ENCODE measurements around the gene KCND3.
"Not testable (repeated sequence)": the region's sequence is repeated elsewhere in the genome, so short reads cannot be mapped to it uniquely, and the experiment has no call there.

KCND3 gene

DNA sequence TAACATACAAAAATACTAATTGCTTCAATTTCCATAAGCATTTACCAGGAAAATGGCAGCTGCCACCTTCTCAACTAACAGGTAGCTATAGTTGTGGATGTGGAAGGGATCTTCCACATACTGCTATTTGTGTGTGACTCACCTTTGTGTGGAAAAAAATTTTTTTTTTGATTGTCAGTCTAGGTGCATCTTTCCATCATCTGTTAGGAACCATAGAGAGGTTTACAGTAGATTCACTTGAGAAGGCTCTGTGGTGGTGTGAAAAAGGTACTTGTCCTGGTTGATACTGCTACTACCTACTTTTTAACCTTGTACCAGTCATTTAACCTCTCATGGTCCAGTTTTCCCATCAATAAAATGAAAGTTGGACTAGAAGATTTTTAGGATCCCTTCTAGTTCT is 220.8 kb downstream of the KCND3 start:
- no peak for DNase-seq

DNA sequence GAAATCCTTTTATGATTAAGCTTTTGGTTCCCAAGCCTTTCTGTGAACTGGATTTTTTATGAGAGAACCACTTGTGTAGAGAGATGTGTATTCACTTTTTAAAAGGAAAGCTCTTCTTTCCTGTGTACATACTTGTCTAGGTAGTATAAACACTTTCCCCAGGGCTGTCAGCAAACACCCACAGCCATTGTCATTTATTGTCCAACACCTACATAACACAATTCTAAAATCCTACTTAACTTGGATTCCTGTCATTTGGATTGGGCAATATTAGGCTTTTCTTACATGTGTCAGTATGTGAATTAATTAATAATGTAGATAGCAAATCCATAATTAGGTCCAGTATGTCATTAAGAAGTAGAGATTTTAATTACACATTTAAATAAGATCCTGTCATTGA is 221.4 kb downstream of the KCND3 start:
- DNase-seq = no peak

DNA sequence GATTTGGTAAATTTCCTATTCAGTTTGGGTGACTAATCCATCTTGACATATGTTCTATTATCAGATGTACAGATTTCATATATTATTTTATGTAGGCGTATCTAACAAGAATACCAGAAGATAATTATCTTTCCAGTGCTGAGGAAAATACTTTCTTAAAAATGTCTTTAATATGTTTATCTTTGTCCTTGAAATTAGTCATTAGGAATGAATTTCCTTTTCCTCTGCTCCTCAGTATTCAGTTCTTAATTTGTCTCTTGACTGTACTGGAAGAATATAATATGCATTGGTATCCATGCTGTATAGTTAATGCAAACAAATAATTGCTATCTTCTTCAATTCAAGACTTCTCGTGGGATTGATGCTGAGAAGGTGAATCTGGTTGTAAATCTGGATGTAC is 227.1 kb downstream of the KCND3 start:
- DNase-seq = no peak

DNA sequence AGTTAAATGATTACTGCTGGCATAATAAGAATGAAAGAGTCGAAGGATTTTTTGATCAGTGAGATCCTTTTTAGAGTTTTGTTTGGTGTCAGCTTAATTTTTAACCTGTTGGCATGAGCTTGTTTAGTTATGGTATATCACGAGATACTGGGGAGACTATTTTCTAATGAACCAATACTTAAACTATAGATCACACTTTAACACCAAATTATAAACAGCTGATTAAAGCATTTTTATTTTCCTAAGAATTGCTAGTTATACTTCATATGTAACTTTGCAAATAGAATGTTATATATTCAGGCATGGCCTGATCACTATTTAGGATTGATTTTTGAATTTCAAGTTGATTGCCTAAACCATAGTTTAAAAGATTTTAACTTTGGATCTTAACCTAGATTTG is 227.8 kb downstream of the KCND3 start:
- no peak for DNase-seq

DNA sequence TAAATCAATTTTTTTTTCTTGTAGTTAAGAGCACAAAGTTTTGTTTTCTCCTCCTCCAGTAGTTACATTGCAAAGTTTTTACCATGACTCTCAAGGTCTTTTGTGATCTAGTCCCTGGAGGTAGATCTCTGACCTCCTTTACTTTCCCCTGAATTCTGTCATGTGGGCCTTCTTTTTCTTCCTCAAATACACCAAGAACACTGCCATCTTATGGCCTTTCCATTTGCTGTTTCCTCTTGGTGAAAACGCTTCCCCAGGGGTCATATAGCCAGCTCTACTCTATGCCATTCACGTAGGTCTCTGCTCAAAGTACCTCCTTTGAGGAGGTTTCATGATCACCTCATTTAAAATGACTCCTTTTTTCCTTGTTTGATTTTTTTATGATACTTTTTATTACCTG is 231.1 kb downstream of the KCND3 start:
- no peak for DNase-seq

DNA sequence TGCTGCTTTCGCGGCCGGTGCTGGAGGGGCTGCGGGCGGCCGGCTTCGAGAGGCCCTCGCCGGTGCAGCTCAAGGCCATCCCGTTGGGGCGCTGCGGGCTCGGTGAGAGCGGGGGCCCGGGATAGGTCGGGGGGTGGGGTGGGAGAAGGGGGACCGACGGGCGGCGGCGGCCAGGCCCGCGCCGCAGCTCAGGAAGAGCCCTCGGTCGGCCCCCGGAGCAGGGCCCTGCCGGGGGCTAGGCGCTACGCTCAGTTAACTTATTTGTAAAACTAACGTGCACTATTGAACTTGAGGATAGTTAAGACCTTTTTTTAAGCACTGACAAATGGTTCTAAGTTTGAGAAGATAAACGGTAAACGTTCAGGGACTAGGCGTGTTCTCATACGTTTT is 233.3 kb downstream of the KCND3 start:
- no peak for DNase-seq

DNA sequence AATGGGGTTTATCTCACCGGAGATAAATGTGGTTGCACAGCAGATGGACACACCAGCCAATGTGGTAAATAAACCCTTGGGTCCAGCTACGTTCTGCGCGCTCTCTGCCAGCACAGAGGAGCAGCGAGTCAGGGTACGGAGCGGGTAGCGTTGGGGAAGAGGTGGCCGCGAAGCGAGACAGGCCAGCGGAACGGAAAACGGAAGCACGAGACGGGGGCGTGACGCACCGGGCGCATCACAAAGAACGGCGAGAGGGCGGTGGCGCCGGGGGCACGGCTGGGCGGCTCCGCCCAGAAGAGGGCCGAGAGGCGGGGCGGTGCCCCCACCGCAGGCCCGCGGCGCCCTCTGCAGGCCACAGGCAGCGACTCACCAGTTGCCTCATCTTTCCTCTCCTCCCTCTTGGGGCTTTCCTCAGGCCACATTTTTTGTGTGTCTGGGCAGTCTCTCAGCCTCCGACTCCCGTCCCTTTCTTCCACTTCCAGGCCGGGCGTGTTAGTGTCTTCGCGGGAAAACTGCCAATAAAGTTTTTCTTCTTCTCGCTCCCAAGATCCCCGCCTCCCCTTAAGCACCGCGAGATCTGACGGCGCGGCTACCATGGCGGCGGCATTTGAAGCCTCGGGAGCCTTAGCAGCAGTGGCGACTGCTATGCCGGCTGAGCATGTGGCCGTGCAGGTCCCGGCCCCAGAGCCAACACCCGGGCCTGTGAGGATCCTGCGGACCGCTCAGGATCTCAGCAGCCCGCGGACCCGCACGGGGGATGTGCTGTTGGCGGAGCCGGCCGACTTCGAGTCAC is 233.9 kb downstream of the KCND3 start, which contains the start of gene DDX20:
Gene DDX20 (plus strand): TSS at position 571 of the 793 bp plus-strand sequence. CDS start 24 bp downstream, at position 595.
- peak; percentile 99 for DNase-seq

DNA sequence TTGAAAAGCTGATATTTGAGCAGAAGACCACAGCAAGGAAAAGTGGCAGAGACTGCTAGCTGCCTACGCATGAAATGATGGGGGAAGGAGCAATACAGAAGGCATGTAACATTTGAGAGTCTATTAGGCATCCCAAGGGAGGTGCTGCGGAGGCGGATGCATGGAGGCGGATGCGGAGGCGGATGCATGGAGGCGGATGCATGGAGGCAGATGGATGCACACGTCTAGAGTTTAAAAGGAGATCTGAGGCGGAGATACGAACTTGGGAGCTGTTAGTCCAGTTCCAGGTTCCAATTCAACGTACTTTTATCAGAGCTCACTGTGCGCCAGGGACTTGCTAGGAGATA is 234.5 kb downstream of the KCND3 start:
- DNase-seq = peak; percentile 80

DNA sequence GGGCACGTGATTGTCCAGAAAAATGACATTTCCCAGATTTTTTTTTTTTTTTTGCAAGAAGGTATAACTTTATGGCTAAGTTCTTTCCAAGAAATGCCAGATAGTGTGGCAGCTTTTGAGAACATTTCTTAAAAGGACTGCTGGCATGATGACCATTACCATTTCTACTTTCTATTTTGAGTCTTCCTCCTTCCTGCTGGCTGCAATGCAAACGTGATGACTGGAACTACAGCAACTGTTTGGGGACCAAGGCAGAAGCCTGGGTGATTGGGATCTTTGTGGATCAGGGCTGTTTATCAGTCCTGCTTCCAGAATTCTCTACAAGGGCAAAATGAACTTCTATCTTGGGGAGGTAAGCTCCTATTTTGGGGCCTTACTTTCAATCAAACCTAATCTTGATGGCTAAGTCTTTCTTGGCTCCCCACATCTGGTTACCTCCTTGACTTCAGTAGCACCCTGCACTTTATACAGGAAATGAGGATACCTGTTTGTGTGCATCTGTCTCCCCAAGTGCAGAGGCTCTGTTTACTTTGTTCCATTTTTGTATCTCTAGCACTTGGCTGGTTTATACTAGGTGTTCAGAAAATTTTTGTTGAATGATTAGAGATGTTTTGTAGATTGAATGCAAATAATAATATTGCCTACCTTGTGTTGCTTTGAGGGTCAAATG is 237.4 kb downstream of the KCND3 start:
- no peak for DNase-seq

DNA sequence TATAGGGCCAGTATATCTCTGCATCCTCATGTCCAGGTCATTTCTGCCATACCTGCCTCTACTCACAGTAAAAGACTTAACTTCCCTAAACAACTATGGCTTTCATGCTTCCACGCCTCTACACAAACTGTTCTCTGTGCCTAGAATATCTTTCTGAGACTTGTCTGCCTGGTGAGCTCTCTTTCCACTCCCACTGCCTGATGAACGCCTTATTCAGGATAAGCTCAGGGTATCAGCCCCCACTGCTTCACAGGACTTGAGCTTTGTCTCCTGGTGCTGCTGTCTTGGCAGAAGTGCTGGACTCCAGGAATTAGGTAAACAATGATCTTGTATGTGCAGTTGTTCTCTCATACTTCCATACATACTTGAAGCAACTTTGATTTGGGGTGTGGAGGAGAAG is 238.6 kb downstream of the KCND3 start:
- no peak for DNase-seq

DNA sequence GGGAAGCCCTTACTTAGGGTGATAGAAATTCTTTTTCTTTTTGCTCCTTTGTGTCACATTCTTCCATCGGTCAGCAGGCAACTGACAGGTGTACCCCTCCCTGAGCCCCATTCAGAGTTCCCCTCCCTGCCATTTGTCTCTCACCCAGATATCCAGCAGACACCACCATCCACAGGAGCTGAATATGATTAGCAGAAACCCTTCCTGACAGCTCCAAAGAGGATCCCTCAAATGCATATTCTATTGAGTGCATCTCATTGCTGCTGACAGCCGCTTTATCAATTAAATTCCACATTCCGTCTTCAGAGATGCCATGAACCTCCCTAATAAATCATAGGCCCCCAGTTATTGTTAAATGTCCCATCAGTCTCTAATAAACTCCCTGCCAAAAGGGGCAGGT is 239.8 kb downstream of the KCND3 start:
- no peak for DNase-seq

DNA sequence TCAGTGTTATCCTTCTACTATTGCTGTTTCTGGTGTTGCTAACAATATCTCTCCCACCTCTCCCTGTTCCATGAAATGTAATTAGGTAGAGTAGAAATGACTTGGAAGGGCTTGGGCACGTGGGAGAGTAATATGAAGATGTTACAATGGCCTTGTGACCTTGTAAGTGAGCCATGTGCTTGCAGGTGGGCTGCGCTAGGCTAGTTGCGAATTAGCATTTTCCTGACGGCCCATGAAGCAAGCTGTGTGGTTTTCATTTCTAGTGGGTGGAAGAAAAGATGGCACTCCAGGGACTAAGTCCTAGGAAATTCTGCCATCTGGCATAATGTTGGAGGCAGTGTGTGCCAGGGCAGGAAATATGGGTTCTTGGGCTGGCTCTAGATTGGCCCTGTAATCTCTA is 241.5 kb downstream of the KCND3 start:
- no peak for DNase-seq

DNA sequence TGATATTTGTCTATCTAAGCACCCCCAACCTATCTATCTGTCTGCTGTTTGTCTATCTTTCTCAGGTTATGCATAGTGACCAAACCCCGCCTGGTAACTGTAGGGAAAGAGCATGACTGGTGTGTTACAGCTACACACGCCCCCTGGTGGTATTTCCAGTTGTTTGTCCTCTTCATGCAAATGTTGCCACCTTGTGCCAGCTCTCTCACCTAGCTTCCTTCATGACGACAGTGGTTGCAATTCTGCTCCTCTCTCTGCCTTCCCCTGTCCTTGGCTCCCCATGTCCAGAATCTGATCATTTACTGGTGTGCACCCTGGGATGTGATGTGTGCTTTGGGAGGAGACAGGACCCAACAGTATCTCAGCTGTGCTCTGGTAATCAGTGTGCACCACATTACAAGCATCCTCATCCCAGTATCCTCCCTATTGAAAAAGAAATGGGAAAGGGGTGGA is 242.2 kb downstream of the KCND3 start:
- peak; percentile 76 for DNase-seq

DNA sequence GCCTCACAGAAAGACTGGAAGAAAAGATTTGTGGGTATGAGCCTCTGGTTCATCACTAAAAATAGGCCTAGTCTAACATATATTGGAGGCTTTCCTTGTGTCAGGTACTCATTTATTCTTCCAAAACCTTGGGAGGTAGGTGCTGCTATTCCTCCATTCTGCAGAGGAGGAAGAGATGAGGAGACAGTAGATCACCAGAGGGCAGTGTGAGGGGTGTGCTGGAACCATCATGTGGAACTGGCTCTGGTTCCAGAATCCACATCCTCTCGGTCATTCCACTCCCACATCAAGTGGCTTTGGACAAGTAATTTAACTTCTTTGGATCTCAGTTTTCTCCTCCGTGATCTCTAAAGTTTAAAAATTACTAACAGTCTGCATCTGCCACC is 242.9 kb downstream of the KCND3 start:
- DNase-seq = no peak

DNA sequence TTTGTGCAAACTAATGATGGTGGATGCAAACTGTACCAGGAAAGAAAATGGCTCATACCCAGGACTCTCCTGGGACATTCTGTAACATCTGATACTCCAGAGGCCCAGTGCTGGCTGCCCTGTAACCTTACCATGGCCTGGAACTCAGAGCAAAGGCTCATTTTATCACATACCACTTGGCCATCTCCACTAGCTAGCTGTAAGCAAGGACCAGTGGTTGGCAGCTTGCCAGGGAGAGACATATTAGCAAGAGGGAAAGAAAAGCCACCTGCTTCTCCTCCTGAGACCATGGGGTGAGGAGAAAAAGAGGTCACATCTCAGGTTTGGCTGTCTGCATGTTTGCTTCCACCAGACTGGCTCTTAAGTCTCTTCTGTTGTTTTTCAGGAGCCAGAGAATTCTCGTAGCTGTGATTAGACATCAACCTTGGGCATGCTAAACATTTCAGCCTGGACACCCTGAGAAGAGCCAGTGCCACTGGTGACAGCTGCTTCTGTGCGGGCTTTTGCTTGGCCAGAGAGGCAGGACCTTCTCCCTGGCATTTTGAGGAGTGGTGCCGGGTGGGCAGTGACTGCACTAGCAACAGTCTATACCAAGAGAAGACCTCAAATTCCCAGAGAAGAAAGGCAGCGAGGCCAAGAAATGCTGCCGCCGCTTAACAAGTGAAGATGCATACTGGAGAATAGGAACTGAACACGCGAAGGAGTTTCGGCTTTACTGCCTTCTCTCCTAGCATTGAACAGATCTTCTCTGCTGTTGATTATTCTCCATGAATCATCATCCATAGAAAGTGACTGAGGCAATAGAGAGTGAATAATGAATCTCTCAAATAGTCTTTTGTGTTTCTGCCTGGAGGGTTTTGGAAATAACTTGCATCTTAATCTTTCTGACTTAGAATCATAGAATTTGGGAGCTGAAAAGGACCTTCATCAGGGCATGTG is 243.5 kb downstream of the KCND3 start:
- no peak for DNase-seq

DNA sequence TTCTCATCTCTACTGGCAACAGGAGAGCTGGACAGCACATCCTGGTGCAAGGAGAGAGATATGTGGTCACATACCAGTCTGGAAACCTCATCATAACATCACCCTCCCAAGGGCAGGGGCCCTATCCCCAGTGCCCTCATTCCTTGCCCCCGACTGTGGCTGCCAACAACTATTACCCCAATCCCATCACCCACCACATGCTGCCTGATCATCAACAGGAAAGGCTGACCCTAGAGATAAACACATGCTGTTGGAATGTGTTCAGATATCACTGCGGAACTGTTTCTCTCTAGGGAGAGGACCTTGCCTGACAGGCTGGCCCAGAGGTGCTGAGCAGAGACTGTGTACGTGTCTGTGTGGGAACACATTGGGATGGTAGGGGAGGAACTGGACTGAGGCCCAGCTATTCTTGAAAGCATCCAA is 245.8 kb downstream of the KCND3 start:
- peak; percentile 92 for DNase-seq

DNA sequence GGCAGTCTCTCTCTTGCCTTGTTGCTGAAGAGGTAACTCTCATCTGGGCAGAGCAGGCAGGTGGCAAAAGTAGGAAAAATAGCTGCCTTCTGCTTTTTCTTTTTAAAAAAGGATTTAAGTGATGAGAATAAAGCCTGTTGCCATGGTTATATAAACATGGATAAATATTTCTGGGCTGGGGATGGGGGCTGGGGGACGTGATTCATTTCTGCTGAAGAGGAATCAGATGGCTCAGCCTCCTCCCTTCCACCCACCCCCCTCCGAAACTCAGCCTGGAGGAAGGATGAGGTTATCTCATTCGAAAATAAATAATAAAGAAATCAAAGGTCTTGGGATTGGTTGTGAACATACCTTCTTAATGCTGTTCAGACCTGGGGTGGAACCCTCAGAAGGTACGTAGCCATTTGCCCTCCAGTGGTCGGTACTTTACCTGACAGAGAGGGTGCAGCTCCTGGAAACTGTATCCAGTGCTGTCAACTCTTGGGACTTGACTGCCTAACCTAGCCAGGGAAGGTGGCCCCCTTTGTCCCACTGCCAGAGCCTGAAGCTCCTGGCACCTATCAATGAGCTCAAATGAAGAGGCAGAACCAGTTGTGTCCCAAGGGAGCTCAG is 246.4 kb downstream of the KCND3 start:
- peak; percentile 80 for DNase-seq

DNA sequence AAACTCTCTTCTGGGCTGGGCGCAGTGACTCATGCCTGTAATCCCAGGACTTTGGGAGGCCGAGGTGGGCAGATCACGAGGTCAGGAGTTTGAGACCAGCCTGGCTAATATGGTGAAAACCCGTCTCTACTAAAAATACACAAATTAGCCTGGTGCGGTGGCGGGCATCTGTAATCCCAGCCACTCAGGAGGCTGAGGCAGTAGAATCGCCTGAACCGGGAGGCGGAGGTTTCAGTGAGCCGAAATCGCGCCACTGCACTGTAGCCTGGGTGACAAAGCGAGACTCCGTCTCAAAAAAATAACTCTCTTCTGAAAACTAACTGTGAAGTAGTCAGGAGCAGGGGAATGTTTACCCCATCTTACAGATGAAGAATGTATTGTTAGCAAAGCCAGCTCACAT is 247.2 kb downstream of the KCND3 start:
- DNase-seq = not testable (repeated sequence)

DNA sequence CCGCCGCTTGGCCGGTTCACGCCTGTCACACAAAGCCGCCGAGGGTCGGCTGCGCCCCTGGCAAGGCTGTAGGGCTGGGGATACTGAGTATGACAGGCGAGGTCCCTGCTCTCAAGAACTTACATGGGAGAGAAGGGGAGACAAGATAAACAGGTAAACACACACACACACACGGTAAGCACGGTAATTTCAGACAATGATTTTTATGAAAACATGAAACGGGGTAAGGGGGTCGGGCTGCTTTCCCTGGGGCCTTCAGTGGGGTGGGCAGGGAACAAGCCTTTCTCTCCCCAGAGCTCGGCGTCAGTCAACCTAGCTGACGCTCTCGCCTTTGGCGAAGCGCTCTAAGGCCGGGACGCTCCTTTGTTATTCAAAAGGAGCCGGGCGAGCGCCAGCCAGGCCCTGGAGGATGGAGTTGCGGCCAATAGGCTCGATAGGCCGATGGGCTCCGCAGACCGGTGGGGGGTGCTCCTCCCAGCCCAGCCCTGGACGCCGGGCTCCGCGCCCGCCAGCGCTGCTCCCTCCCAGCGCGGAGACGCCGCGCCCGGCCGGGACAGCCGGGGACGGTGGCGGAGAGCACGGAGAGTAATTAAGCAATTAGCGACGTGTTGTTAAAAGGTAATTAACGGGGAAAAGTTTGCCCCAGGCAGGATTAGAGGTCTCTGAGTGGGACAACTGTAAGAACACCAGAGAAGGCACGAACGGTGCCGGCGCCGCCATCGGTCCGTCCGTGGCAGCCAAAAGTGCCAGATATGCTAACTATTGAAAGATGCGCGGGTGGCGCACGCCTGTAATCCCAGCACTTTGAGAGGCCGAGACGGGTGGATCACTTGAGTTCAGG is 249.3 kb downstream of the KCND3 start:
- DNase-seq = peak; percentile 79

DNA sequence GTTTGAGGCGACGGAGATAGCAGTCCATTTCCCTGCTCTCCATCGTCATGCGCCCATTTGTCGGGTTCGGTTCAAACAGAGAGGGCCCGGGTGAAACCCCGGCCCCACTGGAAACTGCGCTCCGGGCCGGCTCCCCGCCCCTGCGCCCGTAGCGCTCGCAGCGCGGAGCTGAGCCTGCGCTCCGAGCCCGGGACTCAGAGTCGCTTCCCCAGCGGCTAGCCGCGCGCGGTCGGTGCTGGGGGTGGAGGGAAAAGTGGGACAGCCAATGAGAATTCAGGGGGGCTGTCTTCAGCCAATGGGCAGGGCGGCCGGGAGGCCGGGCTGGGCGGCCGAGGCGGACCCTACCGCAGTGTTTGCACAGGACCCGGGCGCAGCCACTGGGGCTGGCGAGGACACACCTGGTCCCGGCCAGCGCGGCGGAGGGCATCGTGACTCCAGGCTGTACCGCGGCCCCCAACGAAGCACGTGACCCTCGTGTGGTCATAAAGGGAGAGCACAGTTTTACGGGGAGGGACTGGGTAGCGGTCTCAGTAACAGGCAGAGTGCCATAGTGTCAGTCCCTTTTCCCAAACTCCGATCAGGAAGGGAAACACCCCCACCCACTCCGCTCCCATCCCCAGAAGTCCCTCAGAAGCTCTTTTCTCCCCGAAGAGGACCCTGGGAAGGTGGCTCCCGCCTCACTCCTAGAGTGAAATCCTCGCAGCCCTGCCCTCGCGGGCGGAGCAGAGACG is 250.1 kb downstream of the KCND3 start, which contains the start of gene INKA2:
Gene INKA2 (minus strand): TSS at position 202 of the 731 bp plus-strand sequence. CDS start 153 bp downstream, at position 49.
- peak; percentile 88 for DNase-seq
